IPS-11a (cell line): Measurements from ENCODE around the gene ARHGAP35.
"Not testable (repeated sequence)": the region's sequence is repeated elsewhere in the genome, so short reads cannot be mapped to it uniquely, and the experiment has no call there.

Experiments
- H3K4me3 ChIP-seq: one replicate; pipeline ENCODE4 v1.5.1; 2013; ENCODE audit warnings: low read depth, low read length, control low read depth

Gene ARHGAP35

DNA sequence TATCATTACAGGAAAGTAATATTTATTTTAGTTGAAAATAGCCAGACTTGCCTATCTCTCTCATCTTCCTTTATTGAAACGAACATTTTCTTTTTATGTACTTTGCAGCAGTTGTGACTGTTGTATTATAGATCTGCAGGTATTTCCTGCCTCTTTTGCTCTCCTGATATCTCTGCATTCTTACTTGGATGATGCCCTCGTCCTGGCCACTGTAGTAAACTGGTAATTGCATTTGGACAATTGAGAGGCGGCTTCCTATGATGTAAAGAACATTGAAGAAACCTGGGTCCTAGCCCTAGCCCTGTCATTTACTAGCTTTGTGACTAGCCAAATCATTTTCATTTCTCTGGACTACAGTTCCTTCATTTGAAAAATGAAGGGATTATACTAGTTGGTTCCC is 6.4 kb downstream of the ARHGAP35 start:
- H3K4me3 ChIP-seq = no peak overlapping the region

- no peak overlapping the region for H3K4me3 ChIP-seq
Observed at GRCh38 chr19:46868025-46868802, 7.4 kb downstream of the ARHGAP35 start.

DNA sequence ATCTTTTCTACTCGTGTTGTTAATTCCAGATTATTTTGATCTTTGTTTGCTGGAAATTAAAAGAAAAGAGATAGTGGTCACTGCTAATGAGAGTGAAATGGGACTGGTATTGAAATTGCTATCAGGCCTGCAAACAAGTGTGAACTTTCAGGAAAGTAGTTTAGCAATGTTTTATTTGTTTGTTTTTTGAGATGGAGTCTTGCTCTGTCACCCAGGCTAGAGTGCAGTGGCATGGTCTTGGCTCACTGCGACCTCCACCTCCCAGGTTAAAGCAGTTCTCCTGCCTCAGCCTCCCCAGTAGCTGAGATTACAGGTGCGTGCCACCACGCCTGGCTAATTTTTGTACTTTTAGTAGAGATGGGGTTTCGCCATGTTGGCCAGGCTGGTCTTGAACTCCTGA is 10.4 kb downstream of the ARHGAP35 start:
- not testable (repeated sequence) for H3K4me3 ChIP-seq

DNA sequence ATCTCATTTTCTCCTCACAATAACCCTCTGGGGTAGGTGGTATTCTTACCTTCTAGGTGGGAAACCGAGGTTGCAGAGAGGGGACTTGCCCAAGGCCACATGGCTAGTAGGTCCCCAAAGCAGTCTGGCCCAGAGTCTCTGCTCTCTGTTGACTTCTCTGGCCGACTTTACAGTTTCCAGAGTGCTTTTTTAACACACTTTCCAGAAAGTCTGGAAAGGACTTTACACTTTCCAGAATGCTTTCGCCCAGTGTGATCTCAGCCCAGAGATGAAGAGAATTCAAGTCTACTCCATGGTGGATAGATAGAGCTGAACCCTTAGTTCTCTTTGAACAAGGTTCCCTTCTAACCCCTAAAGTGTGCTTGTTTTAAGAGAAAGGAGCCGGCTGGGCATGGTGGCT is 12.2 kb downstream of the ARHGAP35 start:
- no peak overlapping the region for H3K4me3 ChIP-seq

DNA sequence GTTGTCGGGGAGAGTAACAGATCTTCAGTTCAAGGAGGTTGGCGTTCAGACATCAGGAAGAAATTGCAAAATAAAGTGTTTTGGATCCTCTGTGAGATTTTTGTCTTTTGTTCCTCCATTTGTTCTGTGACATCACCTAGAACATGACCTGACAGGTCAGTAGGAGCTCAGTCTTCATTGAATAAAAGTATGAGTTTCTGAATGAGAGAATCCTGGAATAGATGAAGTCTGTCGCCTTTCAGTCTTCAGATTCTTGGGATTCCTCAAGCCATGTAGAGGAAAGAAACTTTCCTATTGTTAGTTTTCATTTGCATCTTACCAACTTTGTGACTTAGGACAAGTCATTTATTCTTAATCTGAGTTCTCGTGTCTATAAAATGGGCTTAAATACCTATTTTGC is 14.4 kb downstream of the ARHGAP35 start:
- H3K4me3 ChIP-seq = no peak overlapping the region

DNA sequence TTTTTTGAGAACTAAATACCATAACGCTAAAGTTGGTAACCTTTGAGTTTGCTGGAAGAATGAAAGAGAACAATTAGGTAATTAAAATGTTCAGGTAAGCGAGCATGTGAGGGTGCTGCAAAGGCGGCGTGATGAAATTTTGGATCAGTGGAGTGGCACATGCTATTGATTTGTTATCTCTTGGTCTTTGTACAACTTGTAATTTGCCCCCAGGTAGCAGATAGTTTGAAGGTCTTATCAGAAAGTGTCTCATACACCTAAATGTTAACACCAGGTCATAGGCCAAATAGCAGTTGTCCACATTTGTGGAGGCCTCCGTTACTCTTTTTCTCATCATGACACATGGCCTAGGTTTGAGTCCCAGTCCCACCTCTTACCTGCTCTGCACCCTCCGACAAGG is 14.9 kb downstream of the ARHGAP35 start:
- no peak overlapping the region for H3K4me3 ChIP-seq

DNA sequence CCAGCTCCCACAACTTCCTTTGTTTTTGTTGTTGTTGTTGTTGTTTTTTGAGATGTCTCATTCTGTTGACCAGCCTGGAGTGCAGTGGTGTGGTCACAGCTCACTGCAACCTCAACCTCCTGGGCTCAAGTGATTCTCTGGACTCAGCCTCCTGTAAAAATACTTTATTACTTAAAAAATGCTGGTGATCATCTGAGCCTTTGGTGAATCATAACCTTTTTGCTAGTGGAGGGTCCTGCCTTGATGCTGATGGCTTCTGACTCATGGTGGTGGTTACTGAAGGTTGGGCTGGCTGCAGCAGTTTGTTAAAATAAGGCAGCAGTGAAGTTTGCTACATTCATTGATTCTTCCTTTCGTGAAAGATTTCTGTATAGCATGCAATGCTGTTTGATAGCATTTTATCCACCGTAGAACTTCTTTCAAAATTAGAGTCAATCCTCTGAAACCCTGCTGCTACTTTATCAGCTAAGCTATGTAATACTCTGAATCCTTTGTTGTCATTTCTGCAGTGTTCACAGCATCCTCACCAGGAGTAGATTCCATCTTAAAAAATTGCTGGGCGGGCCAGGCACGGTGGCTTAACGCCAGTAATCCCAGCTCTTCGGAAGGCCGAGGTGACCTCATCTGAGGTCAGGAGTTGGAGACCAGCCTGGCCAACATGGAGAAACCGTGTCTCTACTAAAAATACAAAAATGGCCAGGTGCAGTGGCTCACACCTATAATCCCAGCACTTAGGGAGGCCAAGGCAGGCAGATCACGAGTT is 18.0 kb downstream of the ARHGAP35 start:
- no peak overlapping the region for H3K4me3 ChIP-seq

DNA sequence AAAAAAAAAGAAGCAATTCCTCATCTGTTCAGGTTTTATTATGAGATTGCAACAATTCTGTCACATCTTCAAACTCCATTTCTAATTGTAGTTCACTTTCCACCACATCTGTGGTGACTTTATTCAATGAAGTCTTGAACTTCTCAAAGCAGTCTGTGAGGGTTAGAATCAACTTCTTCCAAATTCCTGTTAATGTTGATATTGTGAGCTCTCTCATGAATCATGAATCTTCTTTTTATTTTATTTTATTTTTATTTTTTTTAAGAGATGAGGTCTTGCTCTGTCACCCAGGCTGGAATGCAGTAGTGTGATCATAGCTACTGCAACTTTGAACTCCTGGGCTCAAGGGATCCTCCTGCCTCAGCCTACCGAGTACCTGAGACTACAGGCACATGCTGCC is 19.6 kb downstream of the ARHGAP35 start:
- no peak overlapping the region for H3K4me3 ChIP-seq

DNA sequence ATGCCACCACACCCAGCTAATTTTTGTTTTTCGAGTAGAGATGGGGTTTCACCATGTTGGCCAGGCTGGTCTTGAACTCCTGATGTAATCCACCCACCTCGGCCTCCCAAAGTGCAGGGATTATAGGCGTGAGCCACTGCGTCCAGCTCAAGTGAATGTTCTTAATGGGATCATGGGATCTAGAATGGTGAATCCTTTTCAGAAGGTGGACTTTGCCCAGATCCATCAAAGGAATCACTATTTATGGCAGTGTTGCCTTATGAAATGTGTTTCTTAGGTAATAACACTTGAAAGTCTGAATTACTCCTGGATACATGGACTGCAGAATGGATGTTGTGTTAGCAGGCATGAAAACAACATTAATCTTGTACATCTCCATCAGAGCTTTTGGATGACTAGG is 20.3 kb downstream of the ARHGAP35 start:
- H3K4me3 ChIP-seq = no peak overlapping the region

DNA sequence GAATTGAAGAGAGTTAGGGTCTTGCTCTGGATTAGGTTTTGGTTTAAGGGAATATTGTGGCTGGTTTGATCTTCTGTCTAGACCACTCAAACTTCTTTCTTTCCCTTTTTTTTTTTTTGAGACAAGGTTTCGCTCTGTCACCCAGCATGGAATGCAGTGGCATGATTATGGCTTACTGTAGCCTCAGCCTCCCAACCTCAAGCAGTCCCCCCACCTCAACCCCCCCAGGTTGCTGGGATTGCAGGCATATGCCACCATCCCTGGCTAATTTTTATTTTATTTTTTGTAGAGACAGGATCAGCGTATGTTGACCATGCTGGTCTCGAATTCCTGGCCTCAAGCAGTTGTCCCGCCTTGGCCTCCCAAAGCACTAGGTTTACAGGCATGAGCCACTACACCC is 21.2 kb downstream of the ARHGAP35 start:
- no peak overlapping the region for H3K4me3 ChIP-seq

- H3K4me3 ChIP-seq = not testable (repeated sequence)
Observed at GRCh38 chr19:46882751-46883150, 22.0 kb downstream of the ARHGAP35 start.

- H3K4me3 ChIP-seq = no peak overlapping the region
Observed at GRCh38 chr19:46885411-46885810, 24.6 kb downstream of the ARHGAP35 start.

DNA sequence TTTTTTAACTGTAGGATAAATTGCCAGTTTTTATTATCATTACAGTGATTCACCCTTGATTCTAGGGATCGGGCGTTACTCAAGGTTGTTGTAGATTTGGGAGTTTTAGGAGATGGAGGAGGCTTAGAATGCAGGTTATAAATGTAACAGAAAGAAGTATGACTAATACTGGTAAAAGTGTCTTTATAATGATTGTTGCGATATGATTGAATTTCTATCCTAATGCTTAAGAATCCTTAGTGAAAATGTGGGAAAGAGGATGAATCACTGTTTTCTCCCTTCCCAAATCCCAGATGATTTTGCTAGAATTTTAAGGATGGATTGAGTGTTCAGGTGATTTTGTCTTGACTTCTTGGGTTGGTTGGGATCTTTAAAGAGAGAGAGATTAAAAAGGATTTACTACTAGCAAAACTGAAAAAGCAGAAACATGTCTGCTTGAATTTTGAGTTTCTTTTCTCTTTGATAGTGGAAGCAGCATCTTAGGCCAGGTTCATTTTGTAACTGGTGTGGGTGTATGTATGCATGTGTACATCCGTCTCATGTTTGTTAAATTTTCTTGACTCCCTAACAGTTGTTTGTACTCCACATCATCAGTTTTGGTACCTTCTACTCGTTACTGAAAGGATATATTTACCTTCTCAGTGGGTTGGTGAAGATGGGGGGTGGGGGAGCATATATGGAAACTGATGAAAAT is 25.9 kb downstream of the ARHGAP35 start:
- H3K4me3 ChIP-seq = no peak overlapping the region

DNA sequence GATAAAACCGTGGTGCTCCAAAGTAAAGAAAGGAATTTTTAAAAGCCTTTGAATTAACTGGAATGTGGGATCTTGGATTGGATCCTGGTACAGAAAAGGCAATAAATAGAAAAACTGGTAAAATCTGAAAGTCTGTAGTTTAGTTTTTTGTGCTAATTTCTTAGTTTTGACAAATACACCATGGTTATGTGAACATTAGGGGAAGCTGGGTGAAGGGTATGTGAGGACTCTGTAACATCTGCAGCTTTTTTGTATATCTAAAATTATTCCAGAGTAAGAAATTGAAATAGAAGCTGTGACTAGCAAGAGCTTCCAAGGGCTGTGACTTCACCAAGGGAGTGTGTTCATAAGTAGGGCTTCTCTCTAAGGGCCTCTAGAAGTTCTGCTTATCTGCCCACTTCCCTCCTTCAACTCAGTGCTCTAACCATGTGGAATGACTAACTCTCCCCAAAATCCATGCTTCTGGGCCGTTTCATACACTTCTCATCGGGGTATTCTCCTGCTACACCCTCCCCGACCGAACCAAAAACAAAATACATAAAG is 26.5 kb downstream of the ARHGAP35 start:
- H3K4me3 ChIP-seq = no peak overlapping the region

DNA sequence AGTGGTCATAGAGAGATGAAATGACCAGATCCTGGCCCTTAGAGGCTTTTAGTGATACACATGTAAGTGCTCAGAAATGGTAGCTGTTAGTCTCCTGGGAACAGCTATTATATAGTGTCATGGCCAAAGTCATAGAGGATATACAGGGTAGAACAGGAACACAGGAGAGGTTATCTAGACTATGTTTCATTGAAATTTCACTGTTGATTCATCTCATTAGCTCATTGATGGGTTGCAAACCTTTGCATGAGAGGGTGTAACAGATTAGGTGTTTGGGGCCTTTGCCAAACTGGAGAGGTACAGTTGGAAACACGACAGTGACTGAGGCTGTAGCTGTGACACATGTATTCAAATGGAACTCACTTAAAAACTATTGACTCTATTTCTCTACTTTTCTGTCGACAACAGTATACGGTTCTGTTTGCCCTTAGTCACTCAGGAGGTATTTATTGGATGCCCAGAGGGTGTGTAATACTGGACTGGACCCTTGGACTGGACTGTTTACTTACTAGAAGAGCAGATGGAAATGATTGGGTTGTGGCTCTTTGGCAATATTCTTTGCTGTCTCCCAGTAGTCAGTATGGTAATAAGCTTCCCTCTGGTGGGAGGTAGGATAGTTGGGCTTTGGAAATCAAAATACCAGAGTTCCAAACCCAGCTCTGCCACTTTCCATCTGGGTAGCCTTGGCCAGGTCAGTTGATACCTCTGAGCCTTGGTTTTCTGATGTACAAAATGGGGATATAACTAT is 29.8 kb downstream of the ARHGAP35 start:
- no peak overlapping the region for H3K4me3 ChIP-seq

GRCh38 chr19:46892252-46893179 is 31.7 kb downstream of the ARHGAP35 start:
- H3K4me3 ChIP-seq = no peak overlapping the region

DNA sequence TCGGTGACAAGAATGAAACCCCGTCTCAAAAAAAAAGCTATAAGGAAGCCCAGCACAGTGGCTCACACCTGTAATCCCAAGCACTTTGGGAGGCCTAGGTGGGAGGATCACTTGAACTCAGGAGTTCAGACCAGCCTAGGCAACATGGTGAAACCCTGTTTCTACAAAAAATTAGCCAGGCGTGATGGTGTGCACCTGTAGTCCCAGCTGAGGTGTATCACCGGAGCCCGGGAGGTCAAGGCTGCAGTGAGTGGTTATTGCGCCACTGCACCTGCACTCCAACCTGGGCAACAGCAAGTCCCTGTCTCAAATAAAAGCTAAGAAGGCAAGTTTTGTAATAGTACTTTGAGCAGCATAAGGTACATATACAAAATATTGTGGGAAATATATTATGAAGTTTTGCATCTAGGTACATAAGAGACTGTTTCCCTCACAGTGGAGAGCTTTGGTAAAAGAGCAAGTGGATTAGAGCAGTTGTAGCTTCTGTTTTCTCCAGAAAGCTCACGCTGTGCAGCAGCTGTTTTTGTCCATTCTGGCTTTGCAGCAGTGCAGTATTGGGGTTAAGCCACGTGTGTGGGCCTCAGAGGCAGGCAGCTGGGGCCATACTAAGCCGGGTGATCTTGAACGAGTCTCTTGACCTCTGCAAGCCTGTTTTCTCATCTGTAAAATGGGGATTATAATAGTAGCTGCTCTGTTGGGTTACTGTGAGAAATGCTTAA is 35.4 kb downstream of the ARHGAP35 start:
- no peak overlapping the region for H3K4me3 ChIP-seq

- H3K4me3 ChIP-seq = no peak overlapping the region
Observed at GRCh38 chr19:46898731-46899130, 37.9 kb downstream of the ARHGAP35 start.

DNA sequence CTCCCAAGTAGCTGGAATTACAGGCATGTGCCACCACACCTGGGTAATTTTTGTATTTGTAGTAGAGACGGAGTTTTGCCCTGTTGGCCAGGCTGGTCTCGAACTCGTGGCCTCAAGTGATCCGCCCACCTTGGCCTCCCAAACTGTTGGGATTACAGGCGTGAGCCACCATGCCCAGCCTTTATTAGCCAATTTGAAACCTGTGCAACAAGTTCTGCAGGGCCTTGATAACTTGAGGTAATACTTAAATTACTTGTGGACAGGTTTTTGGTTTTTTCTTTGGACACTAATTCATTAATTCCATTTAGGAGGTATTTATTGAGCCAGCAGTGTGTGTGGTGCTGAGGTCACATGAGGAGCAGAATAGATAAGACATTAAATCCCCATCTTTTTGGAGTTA is 39.5 kb downstream of the ARHGAP35 start:
- H3K4me3 ChIP-seq = no peak overlapping the region
